GM18526 (cell line): Measurements from ENCODE around the gene BAIAP2.

Experiments
- POLR2A ChIP-seq: IDR thresholded peaks from 3 replicates; pipeline ENCODE4 v1.6.1; 2011; ENCODE audit not compliant: insufficient read length; ENCODE audit errors: extremely low read depth

BAIAP2 gene

DNA sequence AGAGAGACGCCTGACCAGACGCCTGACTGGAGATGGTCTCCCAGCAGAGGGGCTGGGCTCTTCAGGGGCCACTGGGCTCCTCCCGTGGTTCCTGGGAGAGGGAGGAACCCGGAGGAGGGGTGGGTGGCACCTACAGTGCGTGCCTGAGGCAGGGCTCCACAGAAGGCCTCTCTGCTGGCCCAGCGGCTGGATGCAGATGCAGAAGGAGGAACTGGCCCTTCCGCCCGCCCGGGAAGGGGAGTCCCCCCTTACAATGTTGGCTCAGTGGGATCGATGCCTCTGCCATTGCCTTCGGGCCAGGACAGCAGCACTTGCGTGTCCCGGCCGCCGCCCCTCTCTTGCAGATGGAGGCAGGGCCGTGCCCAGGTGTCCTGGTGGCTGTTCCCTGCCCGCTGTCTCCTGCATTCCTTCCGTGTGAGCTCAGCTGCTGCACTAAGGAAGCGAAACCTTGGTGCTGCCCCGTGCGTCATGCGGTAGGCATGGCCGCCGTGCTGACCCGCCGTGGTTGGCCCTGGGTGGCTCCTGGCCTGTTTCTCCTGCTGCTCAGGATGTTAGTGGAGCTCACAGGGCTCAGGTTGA lies 15.1 kb downstream of the BAIAP2 start:
- no peak for TF ChIP-seq POLR2A

DNA sequence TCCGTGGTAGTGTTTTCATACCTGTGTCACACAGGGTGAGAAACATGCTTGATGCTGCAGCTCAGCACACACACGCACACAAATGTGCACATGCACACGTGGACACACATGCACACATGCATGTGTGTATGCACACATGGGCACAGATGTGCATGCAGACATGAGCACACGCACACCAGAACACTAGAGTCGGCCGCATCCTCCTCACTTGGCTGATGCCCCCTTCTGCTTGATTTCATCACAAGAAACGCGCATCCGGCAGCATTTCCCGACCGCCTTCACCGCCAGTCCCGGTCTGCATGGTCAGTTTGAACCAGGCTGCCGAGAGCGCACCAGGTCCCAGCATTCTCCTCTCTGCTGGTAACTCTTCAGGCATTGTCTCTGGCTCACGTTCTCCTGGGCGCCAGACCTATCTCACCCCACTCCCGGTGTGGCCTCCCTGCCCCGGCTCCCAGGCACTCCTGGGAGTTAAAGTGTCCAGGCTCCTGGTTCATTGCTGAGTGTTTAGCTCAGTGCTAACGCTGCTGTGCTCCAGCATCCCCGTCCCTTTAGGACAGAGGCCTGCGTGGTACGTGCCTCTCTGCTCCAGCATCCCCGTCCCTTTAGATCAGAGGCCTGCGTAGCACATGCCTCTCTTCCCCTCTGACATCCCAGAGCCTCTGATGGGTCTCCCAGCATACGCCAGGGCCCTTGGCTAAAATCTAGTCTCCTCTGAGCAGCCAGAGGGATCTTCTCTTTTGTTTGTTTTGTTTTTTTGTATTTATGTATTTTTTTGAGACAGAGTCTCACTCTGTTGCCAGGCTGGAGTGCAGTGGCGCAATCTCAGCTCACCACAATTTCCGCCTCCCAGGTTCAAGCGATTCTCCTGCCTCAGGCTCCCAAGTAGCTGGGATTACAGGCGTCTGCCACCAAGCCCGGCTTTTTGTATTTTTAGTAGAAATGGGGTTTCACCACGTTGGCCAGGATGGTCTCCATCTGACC lies 16.0 kb downstream of the BAIAP2 start:
- no peak for TF ChIP-seq POLR2A

GRCh38 chr17:81052199-81052997 lies 17.4 kb downstream of the BAIAP2 start:
- TF ChIP-seq POLR2A = no peak

DNA sequence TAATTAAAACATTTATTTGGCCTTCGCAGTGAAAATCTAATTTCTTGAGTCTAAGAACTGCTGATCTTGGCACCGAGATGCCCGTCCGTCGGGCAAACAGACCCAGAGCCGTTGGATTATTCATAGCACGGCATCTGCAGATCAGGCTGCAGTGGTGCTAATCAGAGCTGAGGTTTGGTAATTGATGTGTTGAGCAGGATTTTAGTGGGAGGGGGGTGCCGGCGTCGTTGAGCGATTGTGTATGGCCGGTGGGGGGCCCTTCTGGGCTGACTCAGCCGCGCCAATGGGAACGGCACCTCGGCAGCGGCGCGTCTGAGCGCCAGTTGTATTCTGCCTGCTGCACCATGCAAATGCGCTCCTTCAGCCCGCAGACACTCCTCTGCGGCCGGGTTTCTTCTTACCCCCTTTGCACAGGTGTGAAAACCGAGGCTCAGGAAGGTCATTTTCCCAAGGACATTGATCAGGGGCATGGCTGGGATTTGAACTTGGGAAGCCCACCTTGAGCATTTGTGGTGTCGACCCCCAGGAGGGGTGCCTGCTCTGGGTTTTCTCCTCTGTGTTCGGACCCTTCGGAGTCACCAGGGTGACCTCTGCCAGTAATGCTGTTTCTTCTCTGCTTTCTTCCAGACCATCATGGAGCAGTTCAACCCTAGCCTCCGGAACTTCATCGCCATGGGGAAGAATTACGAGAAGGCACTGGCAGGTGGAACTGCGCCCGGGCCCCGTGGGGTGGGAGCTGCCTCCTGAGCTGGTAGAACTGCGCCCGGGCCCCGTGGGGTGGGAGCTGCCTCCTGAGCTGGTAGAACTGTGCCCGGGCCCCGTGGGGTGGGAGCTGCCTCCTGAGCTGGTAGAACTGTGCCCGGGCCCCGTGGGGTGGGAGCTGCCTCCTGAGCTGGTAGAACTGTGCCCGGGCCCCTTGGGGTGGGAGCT lies 18.4 kb downstream of the BAIAP2 start:
- no peak for TF ChIP-seq POLR2A

- TF ChIP-seq POLR2A = no peak
Observed at GRCh38 chr17:81054308-81054707, 19.4 kb downstream of the BAIAP2 start.

DNA sequence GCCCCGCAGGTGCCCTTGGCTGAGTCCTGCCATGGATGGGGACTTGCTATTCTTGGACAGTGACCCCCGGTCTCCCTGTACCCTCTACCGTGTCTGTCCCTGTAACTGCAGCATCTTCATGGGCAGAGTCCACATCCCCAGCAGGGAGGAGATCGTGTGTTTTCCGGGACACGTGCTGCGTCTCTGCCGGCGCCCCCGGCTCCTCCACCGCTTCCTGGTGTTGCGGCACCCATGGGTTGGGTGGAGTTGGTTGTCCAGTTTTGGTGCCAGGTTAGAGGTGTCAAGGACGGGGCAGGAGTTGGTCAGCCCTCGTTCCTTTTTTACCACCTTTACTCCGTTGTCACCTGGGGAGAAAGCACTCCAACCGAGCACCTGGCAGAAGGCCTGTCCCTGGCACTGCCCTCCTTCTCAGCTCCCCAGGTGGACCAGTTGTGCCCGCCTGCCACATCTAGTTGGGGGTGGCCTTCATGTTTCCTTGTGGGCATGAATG lies 20.0 kb downstream of the BAIAP2 start:
- no peak for TF ChIP-seq POLR2A

GRCh38 chr17:81056312-81056711 lies 21.4 kb downstream of the BAIAP2 start:
- TF ChIP-seq POLR2A = no peak

GRCh38 chr17:81057079-81057730 lies 22.3 kb downstream of the BAIAP2 start:
- TF ChIP-seq POLR2A = no peak

GRCh38 chr17:81057777-81058176 lies 22.8 kb downstream of the BAIAP2 start:
- no peak for TF ChIP-seq POLR2A

- no peak for TF ChIP-seq POLR2A
Observed at GRCh38 chr17:81058263-81058871, 23.4 kb downstream of the BAIAP2 start.

GRCh38 chr17:81059026-81059425 lies 24.1 kb downstream of the BAIAP2 start:
- no peak for TF ChIP-seq POLR2A

- TF ChIP-seq POLR2A = no peak
Observed at GRCh38 chr17:81060416-81060815, 25.5 kb downstream of the BAIAP2 start.

DNA sequence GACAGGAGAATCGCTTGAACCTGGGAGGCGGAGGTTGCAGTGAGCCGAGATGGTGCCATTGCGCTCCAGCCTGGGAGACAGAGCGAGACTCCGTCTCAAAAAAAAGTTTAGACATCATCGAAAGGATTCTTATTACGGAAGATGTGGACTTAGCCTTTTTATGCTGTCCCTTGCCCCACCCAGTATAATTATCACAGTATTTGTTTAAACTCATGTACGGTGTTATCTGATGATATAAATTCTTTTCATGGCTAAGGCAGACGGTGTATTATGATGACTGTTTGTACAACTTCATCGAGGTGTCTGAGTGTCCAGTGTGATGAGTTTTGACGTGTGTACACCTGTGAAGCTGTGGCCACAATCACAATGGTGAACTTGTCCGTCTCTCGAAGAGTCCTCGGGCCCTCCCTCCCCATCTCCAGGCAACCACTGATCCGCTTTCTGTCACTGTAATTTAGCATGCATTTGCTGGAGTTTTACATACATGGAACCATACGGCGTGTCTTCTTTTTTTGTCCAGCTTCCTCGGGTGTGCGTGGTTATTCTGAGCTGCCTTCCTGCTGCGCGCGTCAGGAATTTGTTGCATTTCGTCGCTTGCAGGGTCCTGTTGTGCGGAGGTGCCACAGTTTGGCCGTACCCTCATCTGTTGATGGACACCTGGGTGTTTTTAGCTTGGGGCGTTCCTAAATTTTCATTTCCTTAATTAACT lies 26.2 kb downstream of the BAIAP2 start:
- TF ChIP-seq POLR2A = no peak
